Fibroblast of skin of back (primary cell): Measurements from ENCODE around the gene CYFIP1.
A peak's percentile ranks its signal among the peaks of the same experiment; 100 is the strongest.

Source experiments
- DNase-seq: peaks from one replicate; pipeline ENCODE4 v3.0.0-alpha.2; 2013

The CYFIP1 gene

DNA sequence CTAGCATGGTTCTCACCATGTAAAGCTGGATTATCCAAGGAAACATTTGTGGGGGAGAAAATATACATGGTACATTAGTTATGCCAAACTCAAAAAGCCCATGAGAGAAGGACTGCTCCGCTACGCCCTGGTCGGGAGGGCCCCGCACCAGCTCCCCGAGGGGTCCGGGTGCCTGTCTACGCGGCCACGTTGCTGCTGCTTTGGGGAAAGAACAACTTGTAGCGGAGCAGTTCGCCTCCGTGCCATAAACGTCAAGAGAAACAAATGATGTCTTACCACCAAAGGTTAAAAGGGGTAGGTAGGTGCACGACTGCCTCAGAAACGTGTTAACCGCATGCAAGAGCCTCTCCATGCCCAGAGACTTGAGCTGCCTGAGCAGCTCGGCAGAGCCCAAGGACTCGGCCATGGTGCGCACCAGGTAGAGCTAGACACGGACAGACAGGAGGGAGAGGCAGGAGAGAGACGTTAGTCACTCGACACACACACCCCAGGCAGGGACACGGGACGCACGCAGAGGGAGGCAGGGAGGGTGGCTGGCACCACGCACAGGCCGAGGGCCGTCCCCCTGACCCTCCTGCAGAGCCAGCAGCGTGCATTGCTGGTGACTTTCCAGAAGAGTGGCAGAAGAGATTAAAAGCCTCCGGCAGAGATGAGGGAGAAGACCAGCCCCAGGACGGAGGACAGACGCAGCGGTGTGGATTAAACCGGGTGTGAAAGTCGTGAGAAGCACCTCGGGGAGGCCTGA is 63.4 kb downstream of the CYFIP1 start:
- DNase-seq: no peak

DNA sequence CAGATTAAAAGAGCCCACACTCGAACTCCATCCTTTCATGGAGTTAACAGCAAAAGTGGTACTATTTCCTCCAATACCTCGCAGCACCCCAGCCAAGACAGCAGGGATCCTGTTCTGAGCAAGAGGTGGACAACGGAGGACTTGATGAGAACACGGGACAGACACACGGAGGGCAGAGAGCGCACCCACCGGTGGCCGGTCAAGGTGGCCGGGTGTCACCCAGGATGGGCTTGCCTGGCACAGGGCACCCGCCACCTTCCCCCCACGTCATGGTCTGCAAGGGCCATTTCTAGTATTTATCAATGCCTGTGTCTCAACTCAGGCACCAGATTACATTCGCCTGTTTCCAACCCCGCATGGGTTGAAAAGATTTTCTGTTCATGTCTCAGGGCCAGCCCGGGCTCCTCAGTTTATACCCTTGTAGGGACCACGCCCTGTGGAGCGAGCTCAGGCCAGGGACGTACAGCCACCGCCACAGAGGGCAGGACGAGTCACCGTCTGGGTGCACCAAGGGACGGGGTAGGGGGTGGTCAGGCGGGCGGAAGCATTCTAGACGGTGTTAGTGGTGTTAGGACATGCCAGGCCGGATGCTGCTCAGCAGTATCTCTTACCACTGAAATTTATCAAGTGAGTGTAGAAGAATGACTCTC is 64.2 kb downstream of the CYFIP1 start:
- DNase-seq: peak; percentile 6

DNA sequence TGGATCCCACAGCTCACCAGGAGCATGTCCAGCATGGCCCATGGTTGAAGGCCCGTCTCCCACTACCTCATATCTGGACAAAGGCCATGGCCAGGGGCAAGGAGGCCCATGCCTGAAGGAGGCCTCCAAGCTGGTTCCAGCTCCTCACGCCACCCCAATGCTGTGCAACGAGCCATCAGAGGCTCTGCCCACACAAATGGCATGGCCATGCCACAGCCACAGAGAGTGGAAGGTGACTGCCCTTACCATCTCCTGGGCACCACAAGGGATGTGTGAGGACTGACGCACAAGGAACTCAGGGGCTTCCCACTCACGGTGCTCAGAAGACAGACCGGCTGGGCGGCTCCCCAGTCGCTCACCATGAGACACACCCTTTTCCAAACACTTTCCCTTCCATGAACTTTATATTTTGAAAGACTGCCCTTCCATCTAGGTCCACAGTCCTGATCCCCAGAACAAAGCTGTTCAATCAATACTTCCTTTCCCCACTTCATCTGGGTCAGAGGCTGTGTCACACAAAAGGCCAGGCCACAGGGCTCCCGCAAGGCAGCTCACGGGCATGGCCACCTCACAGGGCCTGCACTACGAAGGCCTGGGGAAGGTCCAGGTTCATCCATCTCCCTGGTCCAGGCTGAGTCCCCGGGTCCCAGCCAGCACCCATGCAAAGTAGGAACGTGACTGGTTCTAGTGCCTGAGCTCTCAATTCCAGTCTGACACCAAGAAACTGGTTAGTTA is 66.4 kb downstream of the CYFIP1 start:
- no peak for DNase-seq

DNA sequence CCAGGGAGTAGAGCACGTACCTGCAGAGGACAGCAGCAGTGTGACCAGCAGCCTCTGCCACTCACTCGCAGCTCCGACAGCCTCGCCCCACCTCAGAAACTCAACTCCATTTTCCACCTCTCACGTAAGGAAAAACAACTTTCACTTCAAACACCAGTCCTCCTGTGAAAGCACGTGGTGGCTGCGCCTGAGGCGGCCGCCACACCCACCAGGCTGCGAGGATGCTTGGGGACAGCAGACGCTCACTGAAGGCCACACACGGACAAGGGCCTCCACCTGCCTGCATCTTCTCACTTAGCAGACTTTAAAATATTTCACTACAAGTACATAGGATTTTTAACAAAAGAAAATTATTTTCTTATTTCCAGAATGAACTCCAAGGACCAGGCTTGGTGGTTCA is 67.9 kb downstream of the CYFIP1 start:
- DNase-seq: no peak

DNA sequence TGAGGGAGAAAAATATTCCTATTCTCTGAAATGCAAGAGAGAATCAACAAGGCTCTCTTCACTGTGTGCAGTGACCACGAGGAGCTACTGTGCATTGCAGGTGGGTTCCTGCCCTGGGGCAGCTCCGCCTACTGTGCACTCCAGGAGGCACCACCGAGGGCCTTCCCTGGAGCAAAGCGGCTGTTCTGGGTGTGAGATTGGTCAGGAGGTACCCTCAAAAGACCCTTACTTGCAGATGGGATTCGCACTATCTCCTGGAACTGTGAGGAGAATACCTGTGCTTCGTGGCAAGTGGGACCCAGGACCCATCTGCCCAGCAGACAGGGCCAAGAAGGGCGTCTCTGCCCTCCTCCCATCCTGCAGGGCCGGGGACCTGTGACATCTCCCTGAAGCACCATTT is 68.9 kb downstream of the CYFIP1 start:
- no peak for DNase-seq

DNA sequence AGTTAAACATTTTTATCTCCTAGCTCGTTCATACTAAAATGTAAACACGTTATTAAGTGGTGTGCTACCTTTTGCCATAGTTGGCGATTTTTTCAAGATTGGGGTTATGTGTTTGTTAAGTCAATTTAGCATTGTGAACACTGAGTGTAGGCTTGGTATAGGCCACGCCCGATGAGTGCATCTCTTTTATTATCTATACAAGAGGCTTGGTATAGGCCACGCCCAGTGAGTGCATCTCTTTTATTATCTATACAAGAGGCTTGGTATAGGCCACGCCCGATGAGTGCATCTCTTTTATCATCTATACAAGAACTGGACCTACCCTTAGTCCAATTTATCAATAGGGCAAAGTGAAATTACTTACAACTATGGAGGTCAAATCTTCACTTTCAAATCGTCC is 71.3 kb downstream of the CYFIP1 start:
- no peak for DNase-seq

DNA sequence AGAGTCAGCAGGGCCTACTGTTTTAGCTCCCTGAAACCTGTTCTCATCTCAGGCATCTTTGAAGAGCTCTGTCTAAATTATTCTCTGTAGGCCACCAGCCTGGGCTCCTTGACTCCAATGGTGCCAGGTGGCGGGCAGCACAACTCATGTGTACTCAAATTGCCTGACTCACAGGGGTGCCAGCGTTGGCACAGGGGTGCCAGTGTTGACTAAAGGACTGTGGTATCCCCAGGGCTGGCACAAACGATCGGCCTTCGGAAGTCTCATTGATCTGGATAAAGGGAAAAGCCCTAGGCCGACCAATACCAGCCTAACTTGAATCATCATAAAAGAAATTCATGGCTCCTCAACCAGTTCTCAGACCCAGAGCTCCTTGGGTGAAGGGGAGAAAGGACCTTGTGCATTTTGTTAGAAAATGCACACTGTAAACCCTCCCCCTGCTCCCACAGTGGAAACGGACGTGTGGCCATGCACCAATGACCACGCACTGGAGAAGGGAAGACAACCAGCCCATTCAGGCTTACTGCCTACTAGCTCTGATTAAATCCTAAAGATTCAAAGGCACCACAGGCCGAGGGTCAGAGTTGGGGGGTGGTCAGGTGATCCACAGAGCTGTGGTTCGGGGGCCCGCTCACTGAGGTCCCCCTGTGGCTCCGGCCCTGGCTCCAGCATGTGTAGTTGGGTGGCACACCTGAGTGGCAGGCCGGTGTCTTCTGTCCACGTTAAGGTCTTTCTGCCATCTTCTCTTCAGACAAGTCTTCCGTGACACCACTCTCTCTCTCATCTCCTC is 72.8 kb downstream of the CYFIP1 start:
- DNase-seq: no peak

DNA sequence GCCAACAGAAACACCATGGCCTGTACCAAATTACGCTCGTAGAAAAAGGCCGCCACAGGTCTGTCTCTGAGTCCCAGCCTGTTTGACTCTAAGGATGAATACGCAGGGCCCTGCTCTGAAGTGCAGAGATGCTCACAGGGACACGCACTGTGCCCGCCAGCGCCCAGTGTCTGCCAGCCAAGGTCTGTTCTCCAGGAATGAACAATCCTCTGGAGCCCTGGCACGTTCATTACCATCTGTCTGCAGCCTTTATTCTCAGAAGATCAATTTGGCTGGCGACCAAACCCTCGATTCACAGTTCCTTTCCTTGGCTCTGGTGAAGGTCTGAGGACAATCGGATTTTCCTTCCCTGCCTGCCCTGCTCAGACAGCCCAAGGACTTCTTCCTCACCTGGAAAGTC is 75.4 kb downstream of the CYFIP1 start:
- no peak for DNase-seq

DNA sequence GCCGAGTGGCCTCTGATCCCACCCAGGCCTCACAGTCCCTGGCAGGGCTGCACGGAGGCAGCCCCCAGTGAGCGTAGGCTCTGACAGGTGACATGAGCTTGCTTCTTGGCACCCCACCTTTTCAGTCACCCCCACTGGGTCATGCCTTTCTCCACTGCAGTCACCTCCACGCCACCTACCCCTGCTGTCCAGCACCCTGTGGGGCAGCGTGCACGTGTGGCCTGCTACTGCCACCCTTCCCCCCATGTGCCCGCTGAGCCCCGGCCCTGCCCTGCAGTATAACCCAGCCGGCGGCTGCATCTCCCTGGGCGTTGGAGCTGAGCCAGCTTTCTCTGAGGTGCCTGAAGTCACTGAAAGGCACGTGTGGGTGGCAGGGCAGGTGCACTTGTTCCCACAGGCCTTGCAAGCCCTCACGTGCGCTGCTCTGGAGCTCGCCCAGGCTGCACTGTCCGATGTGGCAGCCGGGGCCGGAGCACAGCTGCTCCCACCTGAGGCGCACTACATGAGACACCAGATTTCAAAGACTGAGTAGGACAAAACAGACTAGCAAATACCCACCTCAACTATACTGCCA is 76.1 kb downstream of the CYFIP1 start:
- no peak for DNase-seq

DNA sequence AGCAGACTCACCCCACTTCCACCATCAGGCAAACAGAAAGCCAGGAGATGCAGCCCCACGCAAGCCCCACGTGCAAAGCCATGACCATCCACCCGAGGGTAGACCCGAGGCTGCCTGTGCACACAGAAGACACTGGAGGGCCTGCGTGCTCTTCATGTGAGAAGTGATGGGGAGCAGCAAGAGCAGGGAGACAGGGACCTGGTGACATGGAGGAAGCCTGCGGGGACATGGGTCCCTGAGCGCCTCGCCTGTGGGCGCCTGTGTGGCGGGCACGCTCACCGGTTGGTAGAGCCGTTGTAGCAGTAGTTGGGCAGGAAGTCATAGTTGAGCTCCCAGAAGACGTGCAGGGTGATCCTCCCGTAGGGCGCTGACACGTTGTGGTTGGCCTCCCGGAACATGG is 76.7 kb downstream of the CYFIP1 start:
- no peak for DNase-seq

DNA sequence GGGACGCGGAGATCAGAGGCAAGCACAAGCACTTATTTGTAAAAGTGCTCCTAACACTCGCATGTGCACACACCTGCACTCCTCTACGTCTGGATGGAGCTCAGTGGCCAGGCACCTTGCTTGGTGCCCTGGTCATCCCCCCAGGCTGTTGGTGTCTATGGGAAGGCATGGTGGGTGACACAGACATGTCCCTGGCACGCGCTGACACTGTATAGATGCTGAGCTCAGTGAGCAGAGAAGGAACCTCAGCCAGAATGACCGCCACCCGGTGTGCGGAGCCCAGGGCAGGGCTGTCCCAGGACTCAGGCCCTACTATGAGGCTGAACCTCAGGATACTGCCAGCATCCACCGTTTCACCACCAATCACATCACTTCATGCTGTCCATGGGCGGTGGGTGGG is 77.2 kb downstream of the CYFIP1 start:
- DNase-seq: no peak

DNA sequence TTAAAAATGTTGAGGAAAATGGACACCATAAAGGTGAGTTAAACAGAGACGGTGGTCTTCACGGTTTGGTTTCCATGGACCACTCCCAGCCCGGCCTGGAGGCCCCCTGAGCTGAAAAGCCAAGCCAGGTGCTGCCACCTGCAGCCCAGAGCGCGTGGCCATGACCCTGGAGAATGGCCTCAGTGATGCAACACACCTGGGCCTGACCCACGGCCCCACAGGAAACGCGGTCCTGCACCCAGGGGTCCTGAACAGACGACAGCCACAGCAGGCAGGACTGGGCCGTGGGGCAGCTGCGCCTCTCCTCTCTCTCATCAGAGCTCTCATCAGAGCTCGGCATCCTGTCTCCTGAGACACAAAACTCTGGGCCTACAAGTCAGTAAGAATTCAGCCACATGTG is 77.6 kb downstream of the CYFIP1 start:
- DNase-seq: no peak

DNA sequence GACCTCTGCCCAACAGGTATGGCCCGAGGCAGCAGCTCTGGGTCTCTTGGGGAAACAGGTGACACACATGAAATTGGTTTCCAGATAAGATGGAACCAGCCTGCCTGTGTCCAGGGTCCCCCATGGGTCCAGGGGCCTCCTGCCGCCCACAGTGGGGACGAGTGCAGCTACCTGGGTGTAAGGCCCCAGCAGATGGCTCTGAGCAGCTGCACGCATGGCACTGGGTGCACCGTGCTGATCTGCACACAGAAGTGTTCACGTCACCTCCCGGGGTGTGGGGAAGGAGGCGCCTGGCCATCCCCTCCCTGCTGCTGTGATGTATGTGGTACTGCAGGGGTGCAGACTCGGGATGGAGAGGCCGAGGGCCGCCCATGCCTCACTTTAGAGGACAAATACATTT is 78.1 kb downstream of the CYFIP1 start:
- DNase-seq: no peak

DNA sequence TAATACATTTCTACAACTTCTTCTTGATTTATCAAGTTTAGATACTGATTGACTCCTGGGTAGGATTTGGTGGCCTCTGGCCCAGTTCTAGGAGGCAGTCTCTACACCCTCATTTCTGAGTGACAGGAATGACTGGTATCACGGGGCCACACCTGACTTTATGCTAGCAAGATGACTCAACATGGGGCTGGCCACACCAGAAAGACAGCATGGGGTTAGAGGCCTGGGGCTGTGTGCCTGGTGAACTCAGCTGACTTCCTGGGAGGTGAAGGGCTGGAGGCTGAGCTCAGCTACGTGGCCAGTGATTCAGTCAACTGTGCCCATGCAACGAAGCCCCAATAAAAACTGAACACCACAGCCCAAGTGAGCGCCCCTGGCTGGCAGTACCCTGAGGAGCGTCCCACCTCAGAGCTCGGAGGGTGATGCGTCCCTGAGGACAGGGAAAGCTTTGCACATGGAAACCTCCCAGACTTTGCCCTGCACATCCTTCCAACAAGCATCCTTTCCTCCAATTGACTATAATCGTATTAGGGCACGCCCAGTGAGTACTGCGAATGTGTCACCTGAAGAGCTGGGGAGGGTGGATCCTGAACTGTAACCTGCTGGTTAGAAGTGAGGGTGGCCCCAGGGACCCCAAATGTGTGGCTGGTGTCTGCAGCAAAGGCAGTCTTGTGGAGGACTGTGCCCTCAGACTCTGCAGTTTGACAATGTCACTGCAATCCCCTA is 84.5 kb downstream of the CYFIP1 start:
- peak; percentile 20 for DNase-seq

DNA sequence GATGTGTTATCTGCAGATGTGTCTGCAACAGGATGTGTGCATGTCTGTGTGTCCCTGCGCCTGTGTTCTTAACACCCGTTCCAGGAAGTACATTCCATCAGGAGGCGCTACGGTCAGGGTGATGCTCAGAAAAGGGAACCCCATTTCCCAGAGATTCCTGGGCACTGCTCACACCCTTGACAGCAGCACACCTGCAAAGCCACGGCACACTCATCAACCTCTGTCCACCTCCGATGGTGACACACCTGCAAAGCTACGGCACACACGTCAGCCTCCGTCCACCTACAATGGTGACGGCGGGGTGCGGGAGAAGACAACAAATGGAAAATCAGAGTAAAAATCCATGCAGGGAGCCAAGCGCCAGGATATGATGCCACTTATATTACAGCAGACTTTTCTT is 86.3 kb downstream of the CYFIP1 start:
- no peak for DNase-seq

DNA sequence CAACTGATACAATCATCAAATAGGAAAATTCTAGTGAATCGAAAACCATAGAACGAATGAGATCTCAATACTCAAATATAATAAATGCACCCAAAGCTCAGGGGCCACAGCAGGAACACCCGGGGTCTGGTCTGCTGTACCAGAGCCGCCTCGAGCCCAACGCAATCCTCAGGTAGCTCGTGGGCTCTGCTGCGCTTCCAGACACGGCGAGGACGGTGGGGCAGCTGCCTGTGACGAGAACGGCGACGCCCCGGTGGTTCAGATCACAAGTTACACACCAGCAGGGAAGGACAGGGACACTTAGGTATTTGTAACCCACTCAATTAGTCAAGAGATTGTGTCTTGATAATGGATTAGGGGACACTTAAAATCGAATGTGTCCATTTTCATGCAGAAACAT is 87.1 kb downstream of the CYFIP1 start:
- no peak for DNase-seq

DNA sequence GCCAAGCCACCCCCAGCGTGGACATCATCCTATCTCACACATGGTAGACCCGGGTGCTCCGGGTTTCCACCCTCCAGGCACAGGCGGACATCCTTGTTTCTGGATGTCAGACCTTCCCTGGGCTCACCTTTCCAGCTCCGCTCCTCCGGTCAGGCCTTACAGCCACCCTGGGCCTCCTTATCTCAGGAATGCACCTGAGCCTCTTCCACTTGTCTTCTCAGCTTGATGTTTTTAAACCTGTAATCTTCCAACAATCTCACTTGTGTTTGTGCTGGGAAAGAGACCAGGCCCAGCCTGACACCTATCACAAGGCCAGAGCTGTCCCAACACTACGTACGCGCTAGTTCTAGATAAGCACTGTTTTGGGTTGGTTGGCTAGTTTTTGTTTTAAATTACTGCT is 87.8 kb downstream of the CYFIP1 start:
- no peak for DNase-seq

DNA sequence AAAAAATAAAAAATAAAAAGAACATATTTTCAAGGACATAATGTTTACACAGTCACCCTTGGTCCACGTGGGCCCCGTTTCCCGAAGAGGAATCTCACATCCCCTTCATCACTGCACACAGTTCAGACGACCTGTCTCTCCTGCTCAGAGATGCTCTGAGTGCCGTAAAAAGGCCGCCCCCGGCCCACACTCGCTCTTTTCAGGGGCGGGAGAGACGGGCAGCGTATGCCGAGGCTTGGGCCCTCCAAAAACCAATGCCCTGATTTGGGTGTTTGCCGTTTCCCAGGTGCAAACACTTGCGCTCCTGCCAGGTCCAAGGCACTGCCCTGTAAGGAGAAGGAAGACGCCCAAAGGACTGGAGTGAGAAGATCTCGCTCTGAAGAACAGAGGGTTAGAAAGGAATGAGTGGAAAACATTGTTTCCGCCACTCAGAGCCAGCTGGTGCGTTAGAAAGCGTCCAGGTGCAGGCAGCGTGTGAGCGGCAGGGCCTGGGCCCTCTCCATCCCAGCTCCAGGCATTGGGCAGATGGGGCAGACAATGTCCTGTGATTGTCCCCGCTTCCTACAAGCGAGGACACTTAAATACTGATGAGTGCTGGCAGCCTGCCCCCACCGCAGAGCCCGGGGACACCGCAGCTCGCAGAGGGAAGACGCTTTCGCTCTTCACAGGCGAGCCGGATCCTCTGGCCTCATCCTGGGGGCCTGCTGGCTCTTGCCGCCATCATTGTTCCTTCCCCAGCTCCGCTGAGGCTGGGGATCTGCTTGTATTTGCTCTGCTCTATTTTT is 88.5 kb downstream of the CYFIP1 start:
- no peak for DNase-seq

DNA sequence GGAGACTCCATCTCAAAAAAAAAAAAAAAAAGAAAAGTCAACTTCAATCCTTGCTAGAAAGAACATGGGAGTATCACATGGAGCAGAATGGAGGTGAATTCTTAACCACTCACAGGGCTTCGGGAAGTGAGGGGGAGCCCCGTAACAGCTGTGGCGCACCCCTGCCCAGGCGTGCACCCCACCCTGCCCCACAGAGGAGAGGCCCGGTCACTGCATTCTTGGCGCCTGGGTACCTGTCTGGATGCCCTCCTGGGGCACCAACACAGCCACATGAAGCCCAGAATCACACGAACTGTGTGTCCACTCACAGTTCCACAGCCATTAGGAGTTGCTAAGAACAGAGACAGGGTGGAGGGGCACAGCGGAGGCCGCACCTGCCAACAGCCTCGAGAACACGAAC is 89.9 kb downstream of the CYFIP1 start:
- DNase-seq: no peak

DNA sequence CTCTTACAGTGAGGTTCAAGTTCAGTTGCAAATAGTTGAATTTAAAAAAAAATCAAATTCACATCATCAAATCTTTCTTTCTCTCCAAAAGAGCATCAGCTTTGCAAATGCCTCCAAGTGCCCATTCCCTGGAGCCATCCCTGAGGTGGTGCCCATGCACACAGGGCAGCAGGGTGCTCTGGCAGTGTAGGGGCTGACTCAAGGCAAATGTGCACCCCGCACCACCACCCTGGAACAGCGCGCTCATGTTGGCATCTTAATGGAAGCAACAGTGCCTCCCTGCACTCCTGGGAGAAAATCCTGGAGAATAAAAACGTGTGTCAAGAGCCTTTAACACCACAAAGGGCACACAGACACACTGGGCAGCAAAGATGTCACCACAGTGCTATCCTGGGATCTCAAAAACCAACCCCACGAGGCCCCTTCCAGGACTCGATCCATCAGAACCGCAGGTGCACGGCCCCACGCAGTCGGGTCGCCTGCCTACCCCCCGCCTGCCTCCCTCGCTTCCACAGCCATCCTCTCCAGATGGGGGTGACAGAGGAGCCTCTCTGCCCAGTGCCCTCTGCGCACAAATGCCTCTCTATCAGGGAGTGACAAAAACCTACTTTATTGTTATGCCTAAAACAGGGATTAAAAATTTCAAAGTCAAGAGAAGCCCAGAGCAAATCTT is 90.9 kb downstream of the CYFIP1 start:
- no peak for DNase-seq
